ENCODE measurements around the gene RICTOR. TPM values are rescaled to one million over a fixed set of nuclear protein-coding genes. Genes with fewer than 3 reads are reported as not detected.

RICTOR gene
- total RNA-seq, 2 donors from 2014 or later, result 35.1 to 84.8 TPM

- no peaks in the 10 kb centered on the region for H3K27me3 Mint-ChIP-seq
- H3K27ac Mint-ChIP-seq, result no peak overlapping the region
- peaks cover 89% of the 10 kb centered on the region for H3K36me3 Mint-ChIP-seq (ENCODE audit: low read depth)
- H3K9me3 Mint-ChIP-seq, result no peaks in the 10 kb centered on the region
- H3K4me3 Mint-ChIP-seq, result no peak overlapping the region
- ATAC-seq (replicated peaks), result no peak
- peaks cover 24% of the 10 kb centered on the region for H3K4me1 Mint-ChIP-seq
Measured at GRCh38 chr5:39106322-39106721, 32.1 kb upstream of the RICTOR start.

- H3K27me3 Mint-ChIP-seq, result no peaks in the 10 kb centered on the region
- no peaks in the 10 kb centered on the region for H3K9me3 Mint-ChIP-seq
- peaks cover 73% of the 10 kb centered on the region for H3K36me3 Mint-ChIP-seq (ENCODE audit: low read depth)
- peak overlapping the region; percentile 45 for H3K27ac Mint-ChIP-seq
- no peak overlapping the region for H3K4me3 Mint-ChIP-seq
- no peak for ATAC-seq (replicated peaks)
- H3K4me1 Mint-ChIP-seq, result peaks cover 36% of the 10 kb centered on the region
Measured at GRCh38 chr5:39104221-39104620, 30.0 kb upstream of the RICTOR start.

GRCh38 chr5:39102684-39103155 is 28.5 kb upstream of the RICTOR start:
- peak overlapping the region; percentile 45 for H3K27ac Mint-ChIP-seq
- peaks cover 59% of the 10 kb centered on the region for H3K36me3 Mint-ChIP-seq (ENCODE audit: low read depth)
- no peaks in the 10 kb centered on the region for H3K9me3 Mint-ChIP-seq
- H3K4me3 Mint-ChIP-seq, result no peak overlapping the region
- ATAC-seq (replicated peaks), result no peak
- H3K4me1 Mint-ChIP-seq, result peaks cover 36% of the 10 kb centered on the region
- H3K27me3 Mint-ChIP-seq, result no peaks in the 10 kb centered on the region

- no peaks in the 10 kb centered on the region for H3K9me3 Mint-ChIP-seq
- peak; percentile 83 for ATAC-seq (replicated peaks)
- peaks cover 41% of the 10 kb centered on the region for H3K36me3 Mint-ChIP-seq (ENCODE audit: low read depth)
- peak overlapping the region; percentile 40 for H3K4me3 Mint-ChIP-seq
- H3K27me3 Mint-ChIP-seq, result no peaks in the 10 kb centered on the region
- peak overlapping the region; percentile 84 for H3K27ac Mint-ChIP-seq
- peaks cover 36% of the 10 kb centered on the region for H3K4me1 Mint-ChIP-seq
Measured at GRCh38 chr5:39100851-39101396, 26.7 kb upstream of the RICTOR start.

GRCh38 chr5:39100301-39100850 is 26.2 kb upstream of the RICTOR start:
- no peak for ATAC-seq (replicated peaks)
- H3K27me3 Mint-ChIP-seq, result no peaks in the 10 kb centered on the region
- H3K4me3 Mint-ChIP-seq, result peak overlapping the region; percentile 40
- H3K4me1 Mint-ChIP-seq, result peaks cover 36% of the 10 kb centered on the region
- H3K36me3 Mint-ChIP-seq (ENCODE audit: low read depth), result peaks cover 35% of the 10 kb centered on the region
- H3K9me3 Mint-ChIP-seq, result no peaks in the 10 kb centered on the region
- H3K27ac Mint-ChIP-seq, result peak overlapping the region; percentile 84

GRCh38 chr5:39099831-39100230 is 25.6 kb upstream of the RICTOR start:
- Mint-ChIP-seq H3K27ac (peak overlapping the region; percentile 84), H3K27me3 (no peaks in the 10 kb centered on the region), H3K9me3 (no peaks in the 10 kb centered on the region)

GRCh38 chr5:39093352-39093751 is 19.2 kb upstream of the RICTOR start:
- Mint-ChIP-seq H3K27me3 (peaks cover 3% of the 10 kb centered on the region), H3K4me1 (peaks cover 5% of the 10 kb centered on the region), H3K36me3 (ENCODE audit: low read depth) (no peaks in the 10 kb centered on the region), H3K27ac (no peak overlapping the region), H3K4me3 (no peak overlapping the region), H3K9me3 (no peaks in the 10 kb centered on the region)
- peak; percentile 81 for ATAC-seq (replicated peaks)

More at GRCh38 chr5:39099831-39100230, 25.6 kb upstream of the RICTOR start:
- Mint-ChIP-seq H3K4me3 (peak overlapping the region; percentile 40), H3K4me1 (peaks cover 36% of the 10 kb centered on the region), H3K36me3 (ENCODE audit: low read depth) (peaks cover 30% of the 10 kb centered on the region)
- ATAC-seq (replicated peaks), result no peak

GRCh38 chr5:39092581-39093351 is 18.6 kb upstream of the RICTOR start:
- H3K4me3 Mint-ChIP-seq, result no peak overlapping the region
- peaks cover 3% of the 10 kb centered on the region for H3K27me3 Mint-ChIP-seq
- H3K36me3 Mint-ChIP-seq (ENCODE audit: low read depth), result no peaks in the 10 kb centered on the region
- H3K27ac Mint-ChIP-seq, result no peak overlapping the region
- no peaks in the 10 kb centered on the region for H3K9me3 Mint-ChIP-seq
- H3K4me1 Mint-ChIP-seq, result peaks cover 5% of the 10 kb centered on the region
- ATAC-seq (replicated peaks), result no peak

- H3K27ac Mint-ChIP-seq, result no peak overlapping the region
- H3K9me3 Mint-ChIP-seq, result no peaks in the 10 kb centered on the region
- no peak overlapping the region for H3K4me3 Mint-ChIP-seq
- peaks cover 3% of the 10 kb centered on the region for H3K27me3 Mint-ChIP-seq
- peaks cover 5% of the 10 kb centered on the region for H3K4me1 Mint-ChIP-seq
- H3K36me3 Mint-ChIP-seq (ENCODE audit: low read depth), result no peaks in the 10 kb centered on the region
- no peak for ATAC-seq (replicated peaks)
Measured at GRCh38 chr5:39091940-39092580, 17.9 kb upstream of the RICTOR start.

- H3K9me3 Mint-ChIP-seq, result peaks cover 5% of the 10 kb centered on the region
- H3K27ac Mint-ChIP-seq, result peak overlapping the region; percentile 90
- H3K36me3 Mint-ChIP-seq (ENCODE audit: low read depth), result peaks cover 5% of the 10 kb centered on the region
- peak; percentile 86 for ATAC-seq (replicated peaks)
- peaks cover 12% of the 10 kb centered on the region for H3K4me1 Mint-ChIP-seq
- H3K27me3 Mint-ChIP-seq, result peaks cover 12% of the 10 kb centered on the region
- H3K4me3 Mint-ChIP-seq, result peak overlapping the region; percentile 61
Measured at GRCh38 chr5:39083968-39084367, 9.8 kb upstream of the RICTOR start.

GRCh38 chr5:39082995-39083394 is 8.8 kb upstream of the RICTOR start:
- Mint-ChIP-seq H3K36me3 (ENCODE audit: low read depth) (peaks cover 5% of the 10 kb centered on the region), H3K4me3 (peak overlapping the region; percentile 61), H3K4me1 (peaks cover 12% of the 10 kb centered on the region), H3K9me3 (peaks cover 5% of the 10 kb centered on the region), H3K27ac (peak overlapping the region; percentile 90), H3K27me3 (peaks cover 15% of the 10 kb centered on the region)
- peak; percentile 72 for ATAC-seq (replicated peaks)

GRCh38 chr5:39080597-39081204 is 6.5 kb upstream of the RICTOR start:
- ATAC-seq (replicated peaks), result no peak
- no peak overlapping the region for H3K27ac Mint-ChIP-seq

GRCh38 chr5:39080168-39080567 is 6.0 kb upstream of the RICTOR start:
- H3K27ac Mint-ChIP-seq, result no peak overlapping the region
- H3K27me3 Mint-ChIP-seq, result peaks cover 10% of the 10 kb centered on the region
- peaks cover 18% of the 10 kb centered on the region for H3K4me1 Mint-ChIP-seq
- ATAC-seq (replicated peaks), result no peak
- peaks cover 5% of the 10 kb centered on the region for H3K9me3 Mint-ChIP-seq
- H3K4me3 Mint-ChIP-seq, result peak overlapping the region; percentile 23
- H3K36me3 Mint-ChIP-seq (ENCODE audit: low read depth), result peaks cover 5% of the 10 kb centered on the region

More at GRCh38 chr5:39080597-39081204, 6.5 kb upstream of the RICTOR start:
- Mint-ChIP-seq H3K9me3 (peaks cover 5% of the 10 kb centered on the region), H3K36me3 (ENCODE audit: low read depth) (peaks cover 5% of the 10 kb centered on the region), H3K27me3 (peaks cover 10% of the 10 kb centered on the region), H3K4me1 (peaks cover 18% of the 10 kb centered on the region), H3K4me3 (peak overlapping the region; percentile 23)

- Mint-ChIP-seq H3K4me3 (no peak overlapping the region), H3K27me3 (peaks cover 10% of the 10 kb centered on the region), H3K27ac (no peak overlapping the region), H3K4me1 (peaks cover 18% of the 10 kb centered on the region), H3K9me3 (peaks cover 5% of the 10 kb centered on the region), H3K36me3 (ENCODE audit: low read depth) (peaks cover 5% of the 10 kb centered on the region)
- no peak for ATAC-seq (replicated peaks)
Measured at GRCh38 chr5:39079147-39079546, 4.9 kb upstream of the RICTOR start.
